ENCODE results near the gene TRPV3. TPM values are rescaled to one million over a fixed set of nuclear protein-coding genes. Genes with fewer than 3 reads are reported as not detected.

The TRPV3 gene
- total and polyA plus RNA-seq, 2 of the 13 experiments (the other 11 are each of a cell fraction or from before 2014, with no cell fraction given), result 0.90 to 1.0 TPM

DNA sequence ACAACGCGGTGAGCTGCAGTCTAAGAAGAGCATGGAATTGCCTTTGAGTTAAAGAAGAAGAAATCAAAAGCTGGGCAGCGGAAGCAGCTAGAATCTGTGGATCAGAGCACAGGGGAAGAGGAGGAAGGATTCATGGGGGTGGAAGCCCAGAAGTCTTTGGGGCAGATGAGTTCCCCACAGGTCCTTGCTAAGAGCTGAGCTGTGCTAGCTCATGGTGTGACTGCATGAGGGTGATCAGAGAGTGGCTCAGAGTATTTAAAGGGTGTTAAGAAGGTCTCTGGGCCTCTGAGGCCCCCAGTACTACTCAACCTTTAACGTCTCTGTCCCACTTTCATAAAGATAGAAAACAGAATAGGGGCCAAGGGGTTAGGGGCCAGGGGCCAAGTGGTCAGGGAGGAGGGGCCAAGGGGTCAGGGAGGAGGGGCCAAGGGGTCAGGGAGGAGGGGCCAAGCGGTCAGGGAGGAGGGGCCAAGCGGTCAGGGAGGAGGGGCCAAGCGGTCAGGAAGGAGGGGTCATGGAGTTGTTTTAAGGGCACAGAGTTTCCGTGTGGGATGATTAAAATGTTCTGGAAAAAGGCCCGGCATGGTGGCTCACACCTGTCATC is 12.0 kb upstream of the TRPV3 start:
- Histone ChIP-seq H2AFZ (ENCODE audit: low read length) (no peak overlapping the region), H3K9me3 (ENCODE audit: low read length) (no peaks in the 10 kb centered on the region), H3K9ac (ENCODE audit: insufficient read depth, low read depth, low read length) (no peak overlapping the region), H4K20me1 (ENCODE audit: insufficient read depth, low read length) (no peaks in the 10 kb centered on the region), H3K4me2 (ENCODE audit: low read depth, low read length) (no peak overlapping the region), H3K27ac (ENCODE audit: extremely low read length, insufficient read depth, low read length) (no peak overlapping the region), H3K27me3 (ENCODE audit: control insufficient read depth in 1 of 2, insufficient read depth in 2 of 2, low read length in 2 of 2) (no peaks in the 10 kb centered on the region), H3K79me2 (ENCODE audit: insufficient read depth, low read length) (no peaks in the 10 kb centered on the region), H3K36me3 (replicated peaks in 1 of 2; ENCODE audit: control insufficient read depth in 1 of 2, insufficient read depth in 2 of 2, low read length in 2 of 2) (peaks cover 20 to 40% of the 10 kb centered on the region in 2 experiments; a peak in 4 of 5 replicates), H3K4me3 (replicated peaks in 1 of 3; ENCODE audit: insufficient read depth in 1 of 3, low read depth in 2 of 3, low read length in 3 of 3) (no peak overlapping the region), H3K4me1 (ENCODE audit: insufficient read depth, low read length) (no peaks in the 10 kb centered on the region)
- POLR2A ChIA-PET, result no interaction called here
- CTCF ChIA-PET (ENCODE audit: low intra/inter-chr PET ratio, low total read pairs), result no interaction called here
- 99% methylated on average over 9 of the region's 9 CpGs for WGBS (ENCODE audit: low lambda C conversion rate)
- ATAC-seq, result no peak
- no peak for TF ChIP-seq RNF219 (CRISPR knock-in tag; IDR thresholded peaks at IDR 0.05)
- no peak for TF ChIP-seq ZNF605 (CRISPR knock-in tag; IDR thresholded peaks at IDR 0.05)
- no peak for TF ChIP-seq NFIB (CRISPR knock-in tag; IDR thresholded peaks at IDR 0.05; ENCODE audit: borderline replicate concordance)
- TF ChIP-seq, protein P1, sequence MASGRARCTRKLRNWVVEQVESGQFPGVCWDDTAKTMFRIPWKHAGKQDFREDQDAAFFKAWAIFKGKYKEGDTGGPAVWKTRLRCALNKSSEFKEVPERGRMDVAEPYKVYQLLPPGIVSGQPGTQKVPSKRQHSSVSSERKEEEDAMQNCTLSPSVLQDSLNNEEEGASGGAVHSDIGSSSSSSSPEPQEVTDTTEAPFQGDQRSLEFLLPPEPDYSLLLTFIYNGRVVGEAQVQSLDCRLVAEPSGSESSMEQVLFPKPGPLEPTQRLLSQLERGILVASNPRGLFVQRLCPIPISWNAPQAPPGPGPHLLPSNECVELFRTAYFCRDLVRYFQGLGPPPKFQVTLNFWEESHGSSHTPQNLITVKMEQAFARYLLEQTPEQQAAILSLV (CRISPR knock-in tag; IDR thresholded peaks at IDR 0.05; ENCODE audit: borderline replicate concordance), result no peak
- no peak for TF ChIP-seq ELF1 (CRISPR knock-in tag; IDR thresholded peaks at IDR 0.05)
- no peak for TF ChIP-seq ZNF326 (CRISPR knock-in tag; IDR thresholded peaks at IDR 0.05; ENCODE audit: borderline replicate concordance)
- TF ChIP-seq ZMYM3 (CRISPR knock-in tag; IDR thresholded peaks at IDR 0.05), result no peak
- TF ChIP-seq, protein P2, sequence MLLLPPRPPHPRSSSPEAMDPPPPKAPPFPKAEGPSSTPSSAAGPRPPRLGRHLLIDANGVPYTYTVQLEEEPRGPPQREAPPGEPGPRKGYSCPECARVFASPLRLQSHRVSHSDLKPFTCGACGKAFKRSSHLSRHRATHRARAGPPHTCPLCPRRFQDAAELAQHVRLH (CRISPR knock-in tag; IDR thresholded peaks at IDR 0.05; ENCODE audit: borderline replicate concordance, low read depth), result no peak
- TF ChIP-seq RBFOX2 (IDR thresholded peaks at IDR 0.05; ENCODE audit: low read depth, low read length), result no peak
- no peak for TF ChIP-seq YY1 (IDR thresholded peaks at IDR 0.05; ENCODE audit: insufficient read depth, insufficient replicate concordance, low read depth, low read length)
- TF ChIP-seq, protein P3, sequence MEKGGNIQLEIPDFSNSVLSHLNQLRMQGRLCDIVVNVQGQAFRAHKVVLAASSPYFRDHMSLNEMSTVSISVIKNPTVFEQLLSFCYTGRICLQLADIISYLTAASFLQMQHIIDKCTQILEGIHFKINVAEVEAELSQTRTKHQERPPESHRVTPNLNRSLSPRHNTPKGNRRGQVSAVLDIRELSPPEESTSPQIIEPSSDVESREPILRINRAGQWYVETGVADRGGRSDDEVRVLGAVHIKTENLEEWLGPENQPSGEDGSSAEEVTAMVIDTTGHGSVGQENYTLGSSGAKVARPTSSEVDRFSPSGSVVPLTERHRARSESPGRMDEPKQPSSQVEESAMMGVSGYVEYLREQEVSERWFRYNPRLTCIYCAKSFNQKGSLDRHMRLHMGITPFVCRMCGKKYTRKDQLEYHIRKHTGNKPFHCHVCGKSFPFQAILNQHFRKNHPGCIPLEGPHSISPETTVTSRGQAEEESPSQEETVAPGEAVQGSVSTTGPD (CRISPR knock-in tag; IDR thresholded peaks at IDR 0.05), result no peak
- TF ChIP-seq ZMYM4 (CRISPR knock-in tag; IDR thresholded peaks at IDR 0.05), result no peak
- intact Hi-C loops (cut with micrococcal nuclease; ENCODE audit: unreplicated experiment) (no loop called here), in situ Hi-C loops (cut with HindIII; ENCODE audit: extremely low pct_ligation_motif_present, low pct_unique_long_range_greater_than_20kb) (no loop called here)
- no TSS peak for BruUV-seq (replicated peaks)
- FAIRE-seq, result no peak
- no peak for DNase-seq (ENCODE audit: low spot score)
